ENCODE data around the gene ANTXR1.

The ANTXR1 gene

GRCh38 chr2:69272803-69273471, 260.0 kb downstream of the ANTXR1 start:
- Histone ChIP-seq H3K4me3 (ENCODE audit: low read depth, low read length) (no peak overlapping the region), H3K36me3 (ENCODE audit: control insufficient read depth, insufficient read depth, low read length) (no peaks in the 10 kb centered on the region), H3K27me3 (ENCODE audit: control insufficient read depth, insufficient read depth, low read length) (no peaks in the 10 kb centered on the region), H3K9ac (ENCODE audit: low read depth, low read length) (no peak overlapping the region), H3K4me1 (ENCODE audit: control insufficient read depth, insufficient read depth, low read length) (no peaks in the 10 kb centered on the region), H3K9me3 (ENCODE audit: control insufficient read depth, insufficient read depth, low read length) (no peaks in the 10 kb centered on the region)

DNA sequence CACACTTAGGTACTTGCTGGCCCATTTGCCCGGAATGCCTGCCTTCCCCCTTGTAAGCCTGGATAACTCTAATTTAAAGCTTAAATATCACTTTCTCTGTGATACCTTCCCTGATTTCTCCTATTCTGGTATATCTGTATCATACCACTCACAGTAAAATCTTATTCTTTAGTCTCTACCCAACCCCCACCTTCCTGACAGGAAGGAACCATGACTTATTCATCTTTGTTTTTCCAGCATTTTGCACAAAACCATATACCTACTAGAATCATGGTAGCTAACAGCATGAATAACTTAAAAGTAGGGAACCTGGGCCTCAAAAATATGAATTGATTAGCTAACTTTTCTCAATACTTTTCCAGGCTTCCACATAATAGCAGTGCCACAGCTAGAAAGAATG, 262.5 kb downstream of the ANTXR1 start:
- Histone ChIP-seq H3K36me3 (ENCODE audit: control insufficient read depth, insufficient read depth, low read length) (no peaks in the 10 kb centered on the region), H3K27me3 (ENCODE audit: control insufficient read depth, insufficient read depth, low read length) (no peaks in the 10 kb centered on the region), H3K9me3 (ENCODE audit: control insufficient read depth, insufficient read depth, low read length) (no peaks in the 10 kb centered on the region), H3K9ac (ENCODE audit: low read depth, low read length) (no peak overlapping the region), H3K4me3 (ENCODE audit: low read depth, low read length) (no peak overlapping the region), H3K4me1 (ENCODE audit: control insufficient read depth, insufficient read depth, low read length) (peaks cover 3% of the 10 kb centered on the region)

GRCh38 chr2:69278366-69278765, 265.4 kb downstream of the ANTXR1 start:
- H3K9ac ChIP-seq (ENCODE audit: low read depth, low read length), result no peak overlapping the region
- H3K4me1 ChIP-seq (ENCODE audit: control insufficient read depth, insufficient read depth, low read length), result peaks cover 3% of the 10 kb centered on the region
- no peaks in the 10 kb centered on the region for H3K27me3 ChIP-seq (ENCODE audit: control insufficient read depth, insufficient read depth, low read length)
- no peak overlapping the region for H3K4me3 ChIP-seq (ENCODE audit: low read depth, low read length)
- H3K9me3 ChIP-seq (ENCODE audit: control insufficient read depth, insufficient read depth, low read length), result no peaks in the 10 kb centered on the region
- H3K36me3 ChIP-seq (ENCODE audit: control insufficient read depth, insufficient read depth, low read length), result no peaks in the 10 kb centered on the region

GRCh38 chr2:69279211-69279610, 266.2 kb downstream of the ANTXR1 start:
- H3K4me1 ChIP-seq (ENCODE audit: control insufficient read depth, insufficient read depth, low read length), result peaks cover 3% of the 10 kb centered on the region
- no peaks in the 10 kb centered on the region for H3K27me3 ChIP-seq (ENCODE audit: control insufficient read depth, insufficient read depth, low read length)
- no peaks in the 10 kb centered on the region for H3K36me3 ChIP-seq (ENCODE audit: control insufficient read depth, insufficient read depth, low read length)
- H3K4me3 ChIP-seq (ENCODE audit: low read depth, low read length), result no peak overlapping the region
- no peak overlapping the region for H3K9ac ChIP-seq (ENCODE audit: low read depth, low read length)
- H3K9me3 ChIP-seq (ENCODE audit: control insufficient read depth, insufficient read depth, low read length), result no peaks in the 10 kb centered on the region

DNA sequence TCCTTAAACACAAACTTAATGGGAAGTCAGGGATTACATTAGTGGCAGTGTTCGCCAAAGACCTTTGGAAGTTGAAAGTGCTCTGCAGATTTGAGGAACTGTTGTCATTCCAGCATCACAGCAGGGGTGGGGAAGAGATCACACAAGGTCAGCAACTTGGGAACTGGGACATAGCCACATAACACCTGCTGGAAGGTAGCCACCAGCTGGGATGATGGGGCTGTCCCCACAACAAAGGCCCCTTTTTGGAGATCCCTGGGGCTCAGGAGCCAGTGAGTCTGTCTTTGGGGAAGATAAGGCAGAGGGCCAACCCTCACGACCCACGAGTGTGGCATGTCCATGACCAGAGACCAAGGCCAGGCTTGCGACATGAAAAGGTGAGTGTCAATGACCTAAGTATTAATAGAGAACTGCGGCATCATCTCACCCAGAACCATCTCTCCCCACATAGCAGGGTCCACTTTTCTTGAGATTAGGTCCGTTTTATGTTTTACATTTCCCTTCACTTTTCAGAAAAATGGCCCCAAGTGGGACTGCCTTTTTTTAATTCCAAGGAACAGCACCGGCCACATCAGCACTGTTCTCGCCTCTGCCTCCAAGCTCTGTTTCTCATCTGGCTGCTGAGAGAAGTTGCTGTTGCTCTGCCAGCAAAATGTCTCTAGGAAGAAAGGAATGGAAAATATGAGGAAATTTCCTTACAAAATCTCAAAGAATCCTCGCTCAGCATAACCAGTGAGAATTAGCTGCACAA, 267.1 kb downstream of the ANTXR1 start:
- H3K9me3 ChIP-seq (ENCODE audit: control insufficient read depth, insufficient read depth, low read length), result no peaks in the 10 kb centered on the region
- H3K4me1 ChIP-seq (ENCODE audit: control insufficient read depth, insufficient read depth, low read length), result peaks cover 3% of the 10 kb centered on the region
- no peaks in the 10 kb centered on the region for H3K36me3 ChIP-seq (ENCODE audit: control insufficient read depth, insufficient read depth, low read length)
- no peaks in the 10 kb centered on the region for H3K27me3 ChIP-seq (ENCODE audit: control insufficient read depth, insufficient read depth, low read length)
- H3K9ac ChIP-seq (ENCODE audit: low read depth, low read length), result no peak overlapping the region
- no peak overlapping the region for H3K4me3 ChIP-seq (ENCODE audit: low read depth, low read length)

GRCh38 chr2:69280796-69281412, 267.9 kb downstream of the ANTXR1 start:
- Histone ChIP-seq H3K9ac (ENCODE audit: low read depth, low read length) (no peak overlapping the region), H3K4me1 (ENCODE audit: control insufficient read depth, insufficient read depth, low read length) (peaks cover 3% of the 10 kb centered on the region), H3K9me3 (ENCODE audit: control insufficient read depth, insufficient read depth, low read length) (no peaks in the 10 kb centered on the region), H3K27me3 (ENCODE audit: control insufficient read depth, insufficient read depth, low read length) (no peaks in the 10 kb centered on the region), H3K4me3 (ENCODE audit: low read depth, low read length) (no peak overlapping the region), H3K36me3 (ENCODE audit: control insufficient read depth, insufficient read depth, low read length) (no peaks in the 10 kb centered on the region)

GRCh38 chr2:69285379-69285894, 272.5 kb downstream of the ANTXR1 start:
- no peaks in the 10 kb centered on the region for H3K9me3 ChIP-seq (ENCODE audit: control insufficient read depth, insufficient read depth, low read length)
- H3K4me3 ChIP-seq (ENCODE audit: low read depth, low read length), result no peak overlapping the region

DNA sequence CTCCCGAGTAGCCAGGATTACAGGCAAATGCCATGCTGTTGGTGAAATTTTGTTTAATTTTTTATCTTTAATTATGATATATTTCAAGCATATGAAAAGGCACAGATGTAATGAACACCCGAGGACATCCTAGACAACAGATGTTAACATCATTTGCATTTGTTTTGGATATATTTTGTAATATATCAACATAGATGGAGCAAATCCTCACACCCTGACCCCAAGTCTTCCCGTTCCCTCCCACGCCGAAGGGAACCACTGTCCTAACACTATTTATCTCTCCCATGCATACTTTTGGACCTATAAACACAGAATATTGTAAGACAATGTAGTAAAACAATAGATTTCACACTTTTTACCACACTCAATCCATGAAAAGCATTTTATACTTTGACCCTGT, 274.6 kb downstream of the ANTXR1 start:
- Histone ChIP-seq H3K9ac (ENCODE audit: low read depth, low read length) (no peak overlapping the region), H3K4me3 (ENCODE audit: low read depth, low read length) (no peak overlapping the region)

More at GRCh38 chr2:69285379-69285894, 272.5 kb downstream of the ANTXR1 start:
- Histone ChIP-seq H3K27me3 (ENCODE audit: control insufficient read depth, insufficient read depth, low read length) (no peaks in the 10 kb centered on the region), H3K36me3 (ENCODE audit: control insufficient read depth, insufficient read depth, low read length) (no peaks in the 10 kb centered on the region), H3K9ac (ENCODE audit: low read depth, low read length) (no peak overlapping the region), H3K4me1 (ENCODE audit: control insufficient read depth, insufficient read depth, low read length) (no peaks in the 10 kb centered on the region)

DNA sequence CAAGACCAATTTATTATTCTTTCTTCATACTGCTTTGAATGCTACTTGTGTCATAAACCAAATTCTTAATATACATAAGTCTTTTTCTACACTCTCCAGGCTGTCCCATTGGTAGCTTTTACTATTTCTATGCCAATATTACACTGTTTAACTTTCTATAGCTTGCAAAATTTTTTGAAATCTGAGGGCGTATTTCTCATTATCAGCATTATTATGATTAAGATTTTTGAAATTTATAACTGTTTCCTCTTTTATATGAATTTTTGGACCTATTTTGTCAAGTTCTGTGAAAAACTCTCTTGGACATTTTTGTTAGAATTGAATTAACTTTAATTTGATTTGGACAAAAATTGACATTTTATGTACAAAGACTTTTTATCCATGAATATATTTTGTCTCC, 275.4 kb downstream of the ANTXR1 start:
- Histone ChIP-seq H3K9ac (ENCODE audit: low read depth, low read length) (no peak overlapping the region), H3K4me1 (ENCODE audit: control insufficient read depth, insufficient read depth, low read length) (no peaks in the 10 kb centered on the region), H3K27me3 (ENCODE audit: control insufficient read depth, insufficient read depth, low read length) (no peaks in the 10 kb centered on the region), H3K36me3 (ENCODE audit: control insufficient read depth, insufficient read depth, low read length) (no peaks in the 10 kb centered on the region), H3K9me3 (ENCODE audit: control insufficient read depth, insufficient read depth, low read length) (no peaks in the 10 kb centered on the region), H3K4me3 (ENCODE audit: low read depth, low read length) (no peak overlapping the region)

More for the DNA sequence above, 274.6 kb downstream of the ANTXR1 start:
- Histone ChIP-seq H3K36me3 (ENCODE audit: control insufficient read depth, insufficient read depth, low read length) (no peaks in the 10 kb centered on the region), H3K4me1 (ENCODE audit: control insufficient read depth, insufficient read depth, low read length) (no peaks in the 10 kb centered on the region), H3K27me3 (ENCODE audit: control insufficient read depth, insufficient read depth, low read length) (no peaks in the 10 kb centered on the region), H3K9me3 (ENCODE audit: control insufficient read depth, insufficient read depth, low read length) (no peaks in the 10 kb centered on the region)

GRCh38 chr2:69291004-69291650, 278.1 kb downstream of the ANTXR1 start:
- no peaks in the 10 kb centered on the region for H3K4me1 ChIP-seq (ENCODE audit: control insufficient read depth, insufficient read depth, low read length)
- H3K9me3 ChIP-seq (ENCODE audit: control insufficient read depth, insufficient read depth, low read length), result no peaks in the 10 kb centered on the region
- no peaks in the 10 kb centered on the region for H3K36me3 ChIP-seq (ENCODE audit: control insufficient read depth, insufficient read depth, low read length)
- no peak overlapping the region for H3K9ac ChIP-seq (ENCODE audit: low read depth, low read length)
- H3K4me3 ChIP-seq (ENCODE audit: low read depth, low read length), result no peak overlapping the region
- no peaks in the 10 kb centered on the region for H3K27me3 ChIP-seq (ENCODE audit: control insufficient read depth, insufficient read depth, low read length)

- H3K36me3 ChIP-seq (ENCODE audit: control insufficient read depth, insufficient read depth, low read length), result no peaks in the 10 kb centered on the region
- no peak overlapping the region for H3K4me3 ChIP-seq (ENCODE audit: low read depth, low read length)
- H3K27me3 ChIP-seq (ENCODE audit: control insufficient read depth, insufficient read depth, low read length), result no peaks in the 10 kb centered on the region
- no peaks in the 10 kb centered on the region for H3K4me1 ChIP-seq (ENCODE audit: control insufficient read depth, insufficient read depth, low read length)
- H3K9me3 ChIP-seq (ENCODE audit: control insufficient read depth, insufficient read depth, low read length), result no peaks in the 10 kb centered on the region
- H3K9ac ChIP-seq (ENCODE audit: low read depth, low read length), result no peak overlapping the region
Measured at GRCh38 chr2:69291721-69292120, 278.7 kb downstream of the ANTXR1 start.

All from iPS-15b (cell line).